IMR-90 (cell line): Measurements from ENCODE around the gene DIAPH2. TPM values are rescaled to one million over a fixed set of nuclear protein-coding genes. Genes with fewer than 3 reads are reported as not detected.

ENCODE experiments used
- ATAC-seq: fragments of 200-7000 bp; cut with Tn5 transposase; 2 replicates; pipeline ENCODE4 v1.9.1; 2020; ENCODE audit warnings: low read depth, mild to moderate bottlenecking, moderate library complexity
- BruUV-seq: library from RNA; stranded (reverse); fragments of 400-500 nt; replicated peaks from 2 replicates; lab custom pipeline; 2021; lab: Mats Ljungman, UMichigan
- CTCF ChIA-PET: fragments of 300-600 bp; formaldehyde crosslinking; extraction: SDS; loops from one replicate; lab custom pipeline; 2021; ENCODE audit warnings: antibody characterized with exemption; lab: Yijun Ruan, JAX
- POLR2A ChIA-PET: fragments of 300-600 bp; sonication (Branson Sonifier 250); formaldehyde crosslinking; loops from one replicate; lab custom pipeline; 2022; ENCODE audit warnings: antibody characterized with exemption; ENCODE audit not compliant: unreplicated experiment; lab: Charles Lee
- DNase-seq: peaks from one replicate; pipeline ENCODE4 v3.0.0; 2013
- H2AFZ ChIP-seq: replicated peaks from 2 replicates; pipeline ENCODE3; 2013; ENCODE audit warnings: low read length, mild to moderate bottlenecking; ENCODE audit not compliant: poor library complexity
- H2AK5ac ChIP-seq: 2 replicates; pipeline ENCODE4 v1.6.1; 2013; ENCODE audit warnings: low read depth, low read length, inconsistent platforms
- H2AK9ac ChIP-seq: replicated peaks from 2 replicates; pipeline ENCODE3; 2013; ENCODE audit warnings: mild to moderate bottlenecking, low read depth, low read length, moderate library complexity; ENCODE audit not compliant: poor library complexity
- H2BK120ac ChIP-seq: 2 replicates; pipeline ENCODE4 v1.6.1; 2013; ENCODE audit warnings: low read depth, low read length, inconsistent platforms
- H2BK15ac ChIP-seq: 3 replicates; pipeline ENCODE4 v1.6.1; 2013; ENCODE audit warnings: low read depth, low read length, inconsistent platforms
- H2BK20ac ChIP-seq: 2 replicates; pipeline ENCODE4 v1.6.1; 2013; ENCODE audit warnings: low read depth, mild to moderate bottlenecking, inconsistent platforms, low read length, moderate library complexity
- H2BK5ac ChIP-seq: 2 replicates; pipeline ENCODE4 v1.6.1; 2013; ENCODE audit warnings: mild to moderate bottlenecking, low read depth, low read length, inconsistent platforms; ENCODE audit not compliant: poor library complexity, severe bottlenecking
- H3K14ac ChIP-seq: replicated peaks from 2 replicates; pipeline ENCODE4 v1.6.1; 2013; ENCODE audit warnings: low read depth, low read length, inconsistent platforms
- H3K18ac ChIP-seq: 2 replicates; pipeline ENCODE4 v1.6.1; 2013; ENCODE audit warnings: low read depth, low read length, control low read depth
- H3K23ac ChIP-seq: 2 replicates; pipeline ENCODE4 v1.6.1; 2013; ENCODE audit warnings: low read depth, low read length, inconsistent platforms
- H3K27ac ChIP-seq: 2 replicates; pipeline ENCODE4 v1.5.1; 2013; ENCODE audit warnings: mild to moderate bottlenecking, control low read depth, low read length; ENCODE audit not compliant: insufficient read depth
- H3K27me3 ChIP-seq: 2 replicates; pipeline ENCODE4 v1.6.1; 2013; ENCODE audit warnings: low read length; ENCODE audit not compliant: control insufficient read depth, insufficient read depth
- H3K36me3 ChIP-seq: 2 replicates; pipeline ENCODE4 v1.6.1; 2013; ENCODE audit warnings: low read length, mixed read lengths; ENCODE audit not compliant: control insufficient read depth, insufficient read depth
- H3K4ac ChIP-seq: 2 replicates; pipeline ENCODE4 v1.6.1; 2013; ENCODE audit warnings: low read depth, low read length, inconsistent platforms
- H3K4me1 ChIP-seq: 2 replicates; pipeline ENCODE4 v1.6.1; 2013; ENCODE audit warnings: low read length, mixed read lengths; ENCODE audit not compliant: control insufficient read depth, insufficient read depth
- H3K4me2 ChIP-seq: 2 replicates; pipeline ENCODE4 v1.6.1; 2013; ENCODE audit warnings: low read depth, mild to moderate bottlenecking, control low read depth, low read length, moderate library complexity
- H3K4me3 ChIP-seq: 2 replicates; pipeline ENCODE4 v1.5.1; 2013; ENCODE audit warnings: low read depth, mild to moderate bottlenecking, control low read depth, low read length, moderate library complexity; ENCODE audit not compliant: insufficient read depth
- H3K56ac ChIP-seq: 2 replicates; pipeline ENCODE4 v1.6.1; 2013; ENCODE audit warnings: low read length, inconsistent platforms; ENCODE audit not compliant: insufficient read depth; ENCODE audit errors: extremely low read depth
- H3K79me1 ChIP-seq, 2 experiments: 2 replicates each; pipeline ENCODE4 v1.6.1; 2013; ENCODE audit warnings: low read length in 2 of 2, inconsistent platforms in 1 of 2, low read depth in 1 of 2
- H3K9ac ChIP-seq: 2 replicates; pipeline ENCODE4 v1.6.1; 2013; ENCODE audit warnings: low read depth, low read length, control low read depth
- H3K9me1 ChIP-seq: 2 replicates; pipeline ENCODE4 v1.6.1; 2013; ENCODE audit warnings: low read length, inconsistent platforms; ENCODE audit not compliant: insufficient read depth
- H3K9me3 ChIP-seq: 2 replicates; pipeline ENCODE4 v1.6.1; 2013; ENCODE audit warnings: low read length; ENCODE audit not compliant: control insufficient read depth, insufficient read depth
- H4K20me1 ChIP-seq: 2 replicates; pipeline ENCODE4 v1.6.1; 2013; ENCODE audit warnings: low read length, inconsistent platforms; ENCODE audit not compliant: insufficient read depth
- H4K5ac ChIP-seq: 2 replicates; pipeline ENCODE4 v1.6.1; 2013; ENCODE audit warnings: mild to moderate bottlenecking, low read depth, low read length, control low read depth
- H4K8ac ChIP-seq, 2 experiments: 2 replicates each; pipeline ENCODE4 v1.6.1; 2013; ENCODE audit warnings: low read depth in 2 of 2, low read length in 2 of 2, control low read depth in 1 of 2, inconsistent platforms in 1 of 2
- H4K91ac ChIP-seq: 2 replicates; pipeline ENCODE4 v1.6.1; 2013; ENCODE audit warnings: low read depth, low read length, inconsistent platforms; ENCODE audit not compliant: insufficient read depth
- CHD1 ChIP-seq: IDR thresholded peaks from 2 replicates; pipeline ENCODE4 v1.6.1; 2012; ENCODE audit warnings: low read depth, low read length, improper control_type of control experiment
- ELK1 ChIP-seq: fragments of 150-350 bp; IDR thresholded peaks from 2 replicates; pipeline ENCODE4 v1.6.1; 2016; ENCODE audit warnings: low read depth, mild to moderate bottlenecking, low read length, moderate library complexity, borderline replicate concordance
- dilution Hi-C: fragments of 300-500 bp; cut with HindIII; formaldehyde crosslinking; loops from one replicate; pipeline ENCODE4 v1.14.3; 2018; ENCODE audit warnings: low sequenced_read_pairs; ENCODE audit not compliant: unreplicated experiment
- in situ Hi-C: fragments of 300-500 bp; cut with MboI; formaldehyde crosslinking; loops from 3 replicates; pipeline ENCODE4 v1.14.3; 2019; ENCODE audit warnings: low sequenced_read_pairs, inconsistent platforms, mixed read lengths
- intact Hi-C: fragments of 100-400 bp; cut with micrococcal nuclease; formaldehyde crosslinking; loops from 2 replicates; pipeline ENCODE4 v1.10.0; 2022
- polyA plus RNA-seq, 3 experiments: library from polyadenylated mRNA; depleted of rRNA; stranded (reverse); fragments of >200 nt; gene quantifications; 2 replicates each; pipeline ENCODE4 v1.2.3, GENCODE V29; 2012; ENCODE audit warnings: low replicate concordance in 1 of 3
- total RNA-seq: library from RNA; depleted of rRNA; stranded (reverse); fragments of >200 nt; gene quantifications from 2 replicates; pipeline ENCODE4 v1.2.3, GENCODE V29; 2012

Gene DIAPH2
- total and polyA plus RNA-seq, 2 of the 4 experiments (the other 2 are of a cell fraction), result 3.6 to 19.9 TPM

- Histone ChIP-seq H3K9me1 (no peaks in the 10 kb centered on the region), H3K4me2 (no peak overlapping the region), H3K27ac (no peak overlapping the region), H2BK20ac (no peak overlapping the region), H4K8ac (no peak overlapping the region), H2BK5ac (no peak overlapping the region), H3K18ac (no peak overlapping the region), H3K9me3 (no peaks in the 10 kb centered on the region), H3K56ac (no peak overlapping the region), H3K79me1 (no peaks in the 10 kb centered on the region), H3K27me3 (no peaks in the 10 kb centered on the region), H3K23ac (no peak overlapping the region), H2BK15ac (no peak overlapping the region), H3K4me3 (no peak overlapping the region), H3K4me1 (no peaks in the 10 kb centered on the region), H3K36me3 (no peaks in the 10 kb centered on the region), H3K14ac (no peak overlapping the region), H2BK120ac (no peak overlapping the region), H2AFZ (no peak overlapping the region), H2AK5ac (no peak overlapping the region), H4K20me1 (no peaks in the 10 kb centered on the region), H4K5ac (no peak overlapping the region), H4K91ac (no peak overlapping the region), H2AK9ac (no peak overlapping the region), H3K4ac (no peak overlapping the region), H3K9ac (no peak overlapping the region)
- DNase-seq, result no peak
- ATAC-seq, result no peak
- dilution Hi-C loops, result no loop called here
- in situ Hi-C loops, result no loop called here
- POLR2A ChIA-PET, result no interaction called here
- intact Hi-C loops, result no loop called here
- TF ChIP-seq CHD1, result no peak
- no peak for TF ChIP-seq ELK1
- BruUV-seq, result no TSS peak
- CTCF ChIA-PET, result no interaction called here
Measured at GRCh38 chrX:97504431-97504830, 819.8 kb downstream of the DIAPH2 start.
